ENCODE results near the gene KRT16. TPM values are rescaled to one million over a fixed set of nuclear protein-coding genes. Genes with fewer than 3 reads are reported as not detected.

Gene KRT16
- total and polyA plus RNA-seq, 10 of the 15 experiments (the other 5 are each of a cell fraction or from before 2014, with no cell fraction given): 0.07 TPM; not detected in 9

DNA sequence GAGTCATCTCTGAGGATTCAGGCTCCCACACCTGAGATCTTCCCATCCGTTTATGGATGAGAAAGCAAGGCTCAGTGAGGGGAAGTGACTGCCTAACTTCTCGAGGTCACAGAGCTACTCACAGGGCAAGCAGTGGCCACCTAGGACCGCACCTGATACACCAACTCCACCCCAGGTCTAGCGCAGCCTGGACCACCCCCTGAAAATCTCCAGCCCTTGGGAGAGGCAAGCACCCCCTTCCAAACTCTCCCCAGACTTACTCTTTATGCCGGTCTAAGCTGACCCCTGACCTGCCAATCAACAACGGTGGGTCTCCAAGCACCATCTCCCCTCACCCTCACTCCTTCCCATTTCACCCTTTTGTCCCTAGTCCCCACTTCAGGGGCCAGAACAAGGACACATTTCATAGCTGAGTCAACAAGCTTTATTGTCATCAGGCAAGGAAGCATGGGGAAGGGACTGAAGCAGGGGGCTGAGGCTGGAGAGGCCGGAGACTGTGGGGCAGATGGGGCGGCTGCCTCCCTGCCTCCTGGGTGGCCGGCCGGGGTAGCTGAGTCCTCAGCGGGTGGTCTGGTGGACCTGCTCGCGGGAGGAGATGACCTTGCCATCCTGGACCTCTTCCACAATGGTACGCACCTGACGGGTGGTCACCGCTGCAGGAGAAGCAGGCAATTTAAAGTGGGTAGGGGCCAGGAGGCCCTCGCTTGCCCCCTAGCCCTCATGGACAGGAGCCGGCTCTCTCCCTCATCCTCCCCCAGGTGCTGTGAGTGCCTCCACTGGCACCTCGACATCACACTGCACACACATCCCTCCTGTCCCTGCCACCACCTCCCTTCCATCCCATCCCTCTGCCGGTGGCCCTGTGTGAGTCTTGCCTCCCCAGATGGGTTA is 6.7 kb upstream of the KRT16 start:
- intact Hi-C loops (cut with micrococcal nuclease; ENCODE audit: unreplicated experiment): no loop called here
- Histone ChIP-seq H3K9ac (ENCODE audit: control insufficient read depth, insufficient read depth, low read length) (no peak overlapping the region), H3K36me3 (ENCODE audit: control insufficient read depth in 2 of 2, insufficient read depth in 2 of 2, low read length in 1 of 2) (no peaks in the 10 kb centered on the region), H2AFZ (ENCODE audit: control insufficient read depth, low read depth, low read length) (no peak overlapping the region), H3K27me3 (replicated peaks in 1 of 2; ENCODE audit: control insufficient read depth in 2 of 2, insufficient read depth in 2 of 2, low read length in 1 of 2) (peaks cover 0 to 2% of the 10 kb centered on the region in 2 experiments; a peak in 2 of 4 replicates), H3K4me2 (ENCODE audit: control insufficient read depth, insufficient read depth) (no peak overlapping the region), H3K4me3 (no peak overlapping the region), H3K79me2 (ENCODE audit: control insufficient read depth, insufficient read depth, low read length) (no peaks in the 10 kb centered on the region), H3K9me3 (replicated peaks; ENCODE audit: control insufficient read depth, insufficient read depth, low read length) (no peaks in the 10 kb centered on the region; the same call in 2 of the 3 replicates), H3K4me1 (ENCODE audit: control insufficient read depth, insufficient read depth, low read length) (no peaks in the 10 kb centered on the region), H3K27ac (ENCODE audit: control insufficient read depth, insufficient read depth) (no peak overlapping the region), H4K20me1 (ENCODE audit: control insufficient read depth, insufficient read depth) (no peaks in the 10 kb centered on the region)
- ChIA-PET CTCF (no interaction called here), RAD21 (ENCODE audit: unreplicated experiment) (no interaction called here), SMC1A (ENCODE audit: uncharacterized antibody, unreplicated experiment) (no interaction called here), POLR2A (no interaction called here)
- BruUV-seq (replicated peaks): no TSS peak
- TF ChIP-seq BRCA1 (IDR thresholded peaks at IDR 0.05; ENCODE audit: low read depth, low read length) (no peak), ZNF207 (IDR thresholded peaks at IDR 0.05; ENCODE audit: borderline replicate concordance) (no peak), HCFC1 (IDR thresholded peaks at IDR 0.05; ENCODE audit: low read length) (no peak), POLR2AphosphoS5 (IDR thresholded peaks at IDR 0.05; ENCODE audit: low read length) (no peak), RAD51 (IDR thresholded peaks at IDR 0.05) (no peak), MTA2 (IDR thresholded peaks at IDR 0.05; ENCODE audit: low read depth) (no peak), ZNF217 (IDR thresholded peaks at IDR 0.05) (no peak)
- TF ChIP-seq, protein P1, sequence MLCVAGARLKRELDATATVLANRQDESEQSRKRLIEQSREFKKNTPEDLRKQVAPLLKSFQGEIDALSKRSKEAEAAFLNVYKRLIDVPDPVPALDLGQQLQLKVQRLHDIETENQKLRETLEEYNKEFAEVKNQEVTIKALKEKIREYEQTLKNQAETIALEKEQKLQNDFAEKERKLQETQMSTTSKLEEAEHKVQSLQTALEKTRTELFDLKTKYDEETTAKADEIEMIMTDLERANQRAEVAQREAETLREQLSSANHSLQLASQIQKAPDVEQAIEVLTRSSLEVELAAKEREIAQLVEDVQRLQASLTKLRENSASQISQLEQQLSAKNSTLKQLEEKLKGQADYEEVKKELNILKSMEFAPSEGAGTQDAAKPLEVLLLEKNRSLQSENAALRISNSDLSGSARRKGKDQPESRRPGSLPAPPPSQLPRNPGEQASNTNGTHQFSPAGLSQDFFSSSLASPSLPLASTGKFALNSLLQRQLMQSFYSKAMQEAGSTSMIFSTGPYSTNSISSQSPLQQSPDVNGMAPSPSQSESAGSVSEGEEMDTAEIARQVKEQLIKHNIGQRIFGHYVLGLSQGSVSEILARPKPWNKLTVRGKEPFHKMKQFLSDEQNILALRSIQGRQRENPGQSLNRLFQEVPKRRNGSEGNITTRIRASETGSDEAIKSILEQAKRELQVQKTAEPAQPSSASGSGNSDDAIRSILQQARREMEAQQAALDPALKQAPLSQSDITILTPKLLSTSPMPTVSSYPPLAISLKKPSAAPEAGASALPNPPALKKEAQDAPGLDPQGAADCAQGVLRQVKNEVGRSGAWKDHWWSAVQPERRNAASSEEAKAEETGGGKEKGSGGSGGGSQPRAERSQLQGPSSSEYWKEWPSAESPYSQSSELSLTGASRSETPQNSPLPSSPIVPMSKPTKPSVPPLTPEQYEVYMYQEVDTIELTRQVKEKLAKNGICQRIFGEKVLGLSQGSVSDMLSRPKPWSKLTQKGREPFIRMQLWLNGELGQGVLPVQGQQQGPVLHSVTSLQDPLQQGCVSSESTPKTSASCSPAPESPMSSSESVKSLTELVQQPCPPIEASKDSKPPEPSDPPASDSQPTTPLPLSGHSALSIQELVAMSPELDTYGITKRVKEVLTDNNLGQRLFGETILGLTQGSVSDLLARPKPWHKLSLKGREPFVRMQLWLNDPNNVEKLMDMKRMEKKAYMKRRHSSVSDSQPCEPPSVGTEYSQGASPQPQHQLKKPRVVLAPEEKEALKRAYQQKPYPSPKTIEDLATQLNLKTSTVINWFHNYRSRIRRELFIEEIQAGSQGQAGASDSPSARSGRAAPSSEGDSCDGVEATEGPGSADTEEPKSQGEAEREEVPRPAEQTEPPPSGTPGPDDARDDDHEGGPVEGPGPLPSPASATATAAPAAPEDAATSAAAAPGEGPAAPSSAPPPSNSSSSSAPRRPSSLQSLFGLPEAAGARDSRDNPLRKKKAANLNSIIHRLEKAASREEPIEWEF (IDR thresholded peaks at IDR 0.05; ENCODE audit: insufficient replicate concordance, low read depth, low read length): no peak
- TF ChIP-seq, protein P2, sequence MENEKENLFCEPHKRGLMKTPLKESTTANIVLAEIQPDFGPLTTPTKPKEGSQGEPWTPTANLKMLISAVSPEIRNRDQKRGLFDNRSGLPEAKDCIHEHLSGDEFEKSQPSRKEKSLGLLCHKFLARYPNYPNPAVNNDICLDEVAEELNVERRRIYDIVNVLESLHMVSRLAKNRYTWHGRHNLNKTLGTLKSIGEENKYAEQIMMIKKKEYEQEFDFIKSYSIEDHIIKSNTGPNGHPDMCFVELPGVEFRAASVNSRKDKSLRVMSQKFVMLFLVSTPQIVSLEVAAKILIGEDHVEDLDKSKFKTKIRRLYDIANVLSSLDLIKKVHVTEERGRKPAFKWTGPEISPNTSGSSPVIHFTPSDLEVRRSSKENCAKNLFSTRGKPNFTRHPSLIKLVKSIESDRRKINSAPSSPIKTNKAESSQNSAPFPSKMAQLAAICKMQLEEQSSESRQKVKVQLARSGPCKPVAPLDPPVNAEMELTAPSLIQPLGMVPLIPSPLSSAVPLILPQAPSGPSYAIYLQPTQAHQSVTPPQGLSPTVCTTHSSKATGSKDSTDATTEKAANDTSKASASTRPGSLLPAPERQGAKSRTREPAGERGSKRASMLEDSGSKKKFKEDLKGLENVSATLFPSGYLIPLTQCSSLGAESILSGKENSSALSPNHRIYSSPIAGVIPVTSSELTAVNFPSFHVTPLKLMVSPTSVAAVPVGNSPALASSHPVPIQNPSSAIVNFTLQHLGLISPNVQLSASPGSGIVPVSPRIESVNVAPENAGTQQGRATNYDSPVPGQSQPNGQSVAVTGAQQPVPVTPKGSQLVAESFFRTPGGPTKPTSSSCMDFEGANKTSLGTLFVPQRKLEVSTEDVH (IDR thresholded peaks at IDR 0.05; ENCODE audit: low read depth, partially characterized antibody): no peak
- no peak for ATAC-seq
- no peak for FAIRE-seq
- in situ Hi-C loops (cut with MboI): no loop called here
- DNase-seq (ENCODE audit: low read depth, low spot score): no peak
- 38% methylated on average over 20 of the region's 20 CpGs for WGBS (ENCODE audit: insufficient coverage, insufficient replicate concordance, low lambda C conversion rate, missing lambda C conversion rate)
